ENCODE results near the gene STPG3. TPM values are rescaled to one million over a fixed set of nuclear protein-coding genes. Genes with fewer than 3 reads are reported as not detected.

The STPG3 gene
- total and polyA plus RNA-seq, 2 of the 8 experiments (the other 6 are each of a cell fraction or from before 2014, with no cell fraction given), result not detected

GRCh38 chr9:137234758-137235423 is 16.2 kb upstream of the STPG3 start:
- no peak overlapping the region for H3K4me3 ChIP-seq (ENCODE audit: extremely low read depth in 1 of 4, insufficient read depth in 2 of 4, low read depth in 3 of 4, low read length in 4 of 4)
- no peak overlapping the region for H3K4me2 ChIP-seq (ENCODE audit: insufficient read depth in 1 of 2, low read depth in 2 of 2, low read length in 2 of 2)
- H4K91ac ChIP-seq (replicated peaks; ENCODE audit: insufficient read length, low read length), result peak overlapping the region; percentile 54
- no peak overlapping the region for H3K14ac ChIP-seq (ENCODE audit: insufficient read length)
- peaks cover 0 to 7% of the 10 kb centered on the region in 2 experiments; a peak in 1 of 4 replicates for H3K79me2 ChIP-seq (ENCODE audit: control insufficient read depth in 1 of 2, insufficient read depth in 2 of 2, low read length in 2 of 2)
- DNase-seq (ENCODE audit: low read depth in 1 of 2, low spot score in 2 of 2) (no peak), FAIRE-seq (no peak)
- no peak overlapping the region for H2BK12ac ChIP-seq (ENCODE audit: low read depth, low read length)
- no peak overlapping the region for H4K8ac ChIP-seq (ENCODE audit: extremely low read depth, insufficient read depth, low read length)
- H4K20me1 ChIP-seq (replicated peaks in 1 of 2; ENCODE audit: control insufficient read depth in 1 of 2, insufficient read depth in 2 of 2, low read length in 2 of 2), result peaks cover 6 to 8% of the 10 kb centered on the region in 2 experiments
- H3K18ac ChIP-seq (ENCODE audit: extremely low read depth, low read length), result no peak overlapping the region
- WGBS, 2 experiments (ENCODE audit: extremely low coverage in 1 of 2, insufficient coverage in 1 of 2, insufficient read length in 1 of 2, insufficient replicate concordance in 2 of 2, low coverage in 1 of 2, low lambda C conversion rate in 2 of 2, missing lambda C conversion rate in 1 of 2), result 84% methylated on average over 17 of the region's 18 CpGs; no CpG with 5 or more reads in 1 of the 2 experiments
- no peak overlapping the region for H2BK120ac ChIP-seq (replicated peaks; ENCODE audit: low read depth, low read length)
- no peak overlapping the region for H3K4ac ChIP-seq (replicated peaks; ENCODE audit: insufficient read length, low read depth, low read length)
- no peak overlapping the region for H2BK15ac ChIP-seq (ENCODE audit: low read length)
- H3K27me3 ChIP-seq (replicated peaks in 1 of 4; ENCODE audit: control insufficient read depth in 3 of 4, extremely low read depth in 1 of 4, insufficient read depth in 3 of 4, low read length in 3 of 4), result no peaks in the 10 kb centered on the region
- no peak overlapping the region for H3K56ac ChIP-seq (replicated peaks; ENCODE audit: insufficient read length, low read depth, low read length)
- no peaks in the 10 kb centered on the region for H3K79me1 ChIP-seq (ENCODE audit: low read depth, low read length)
- CTCF ChIA-PET (ENCODE audit: partially characterized antibody), result interaction anchor here (0.6 to 20.2 kb wide), 20 partner anchors 9 to 412 kb away, joined by 3 to 204 read pairs (median 5); partner anchors contain the start of genes ANAPC2, CYSRT1, LRRC26 and NDOR1
- no peak overlapping the region for H2AFZ ChIP-seq (ENCODE audit: low read length)
- H2BK5ac ChIP-seq (ENCODE audit: low read depth, low read length), result no peak overlapping the region
- no peaks in the 10 kb centered on the region for H3K9me3 ChIP-seq (ENCODE audit: insufficient read depth in 2 of 2, low read depth in 1 of 2, low read length in 1 of 2)
- no peak overlapping the region for H2AK5ac ChIP-seq (ENCODE audit: low read depth, low read length)
- no peak overlapping the region for H2BK20ac ChIP-seq (ENCODE audit: low read length)
- H3K9ac ChIP-seq (replicated peaks in 1 of 4; ENCODE audit: extremely low read depth in 1 of 4, low read depth in 3 of 4, low read length in 3 of 4), result no peak overlapping the region
- TF ChIP-seq TAF7 (optimal IDR thresholded peaks at IDR 0.05; ENCODE audit: borderline replicate concordance, low read depth, low read length), result no peak
- no peak for TF ChIP-seq ATF2 (IDR thresholded peaks at IDR 0.05; ENCODE audit: low read length)
- no peak for TF ChIP-seq RNF2 (IDR thresholded peaks at IDR 0.05; ENCODE audit: borderline replicate concordance, low read depth, low read length, missing control alignments, poor library complexity, severe bottlenecking)
- no peak for TF ChIP-seq KDM1A (IDR thresholded peaks at IDR 0.05; ENCODE audit: borderline replicate concordance, low read length)
- no peak for TF ChIP-seq CTCF (IDR thresholded peaks at IDR 0.05; ENCODE audit: control extremely low read depth in 1 of 3, insufficient read depth in 1 of 3, low read depth in 1 of 3, low read length in 3 of 3)
- POLR2A ChIA-PET (ENCODE audit: partially characterized antibody), result interaction anchor here (1.0 to 69.9 kb wide), 3 partner anchors 0 to 72 kb away, joined by 3 to 1462 read pairs (median 1462); partner anchors contain the start of genes CYSRT1, NDOR1, NELFB and RNF208
- no peaks in the 10 kb centered on the region for H3K36me3 ChIP-seq (ENCODE audit: control insufficient read depth in 2 of 4, insufficient read depth in 4 of 4, low read length in 3 of 4)
- H4K5ac ChIP-seq (ENCODE audit: insufficient read length, low read depth, low read length), result no peak overlapping the region
- H3K23ac ChIP-seq (ENCODE audit: insufficient read length), result no peak overlapping the region
- no peak overlapping the region for H3K27ac ChIP-seq (ENCODE audit: low read depth, low read length)
- peaks cover 0 to 12% (median 8%) of the 10 kb centered on the region in 4 experiments; a peak in 6 of 7 replicates for H3K4me1 ChIP-seq (replicated peaks in 1 of 4; ENCODE audit: control insufficient read depth in 3 of 4, insufficient read depth in 4 of 4, low read length in 3 of 4)
- no peaks in the 10 kb centered on the region for H3K23me2 ChIP-seq (ENCODE audit: low read depth, low read length)

Data from H1 (cell line).